ENCODE measurements around the gene DZIP1L.

DZIP1L gene

GRCh38 chr3:138135146-138135832 is 19.9 kb upstream of the DZIP1L start:
- H3K27me3 ChIP-seq (ENCODE audit: insufficient read depth, low read length): peaks cover 5% of the 10 kb centered on the region; the same call in 1 of the 2 replicates
- no peaks in the 10 kb centered on the region for H3K4me1 ChIP-seq (ENCODE audit: control insufficient read depth, insufficient read depth, low read length, unreplicated experiment)
- H3K79me2 ChIP-seq (ENCODE audit: control insufficient read depth, insufficient read depth, low read length, unreplicated experiment): no peaks in the 10 kb centered on the region
- H3K27ac ChIP-seq (ENCODE audit: low read depth, low read length): no peak overlapping the region
- no peak overlapping the region for H3K4me3 ChIP-seq (ENCODE audit: low read depth, low read length)
- no peaks in the 10 kb centered on the region for H3K36me3 ChIP-seq (ENCODE audit: insufficient read depth, low read length)
- H2AFZ ChIP-seq (ENCODE audit: low read length, unreplicated experiment): no peak overlapping the region

GRCh38 chr3:138132239-138132638 is 16.8 kb upstream of the DZIP1L start, which contains the start of gene A4GNT:
Gene A4GNT (minus strand): TSS chr3:138132390. CDS start chr3:138131256, 1,134 bp downstream.
- Histone ChIP-seq H2AFZ (ENCODE audit: low read length, unreplicated experiment) (no peak within 1 kb of the TSS), H3K36me3 (ENCODE audit: insufficient read depth, low read length) (no peaks in the 10 kb centered on the region), H3K27ac (ENCODE audit: low read depth, low read length) (no peak within 1 kb of the TSS), H3K79me2 (ENCODE audit: control insufficient read depth, insufficient read depth, low read length, unreplicated experiment) (no peaks in the 10 kb centered on the region), H3K27me3 (ENCODE audit: insufficient read depth, low read length) (peaks cover 5% of the 10 kb centered on the region; the same call in 1 of the 2 replicates), H3K4me3 (ENCODE audit: low read depth, low read length) (no peak within 1 kb of the TSS), H3K4me1 (ENCODE audit: control insufficient read depth, insufficient read depth, low read length, unreplicated experiment) (no peaks in the 10 kb centered on the region)

GRCh38 chr3:138127636-138128365 is 12.4 kb upstream of the DZIP1L start:
- H3K27me3 ChIP-seq (ENCODE audit: insufficient read depth, low read length): peaks cover 5% of the 10 kb centered on the region; the same call in 1 of the 2 replicates
- no peaks in the 10 kb centered on the region for H3K79me2 ChIP-seq (ENCODE audit: control insufficient read depth, insufficient read depth, low read length, unreplicated experiment)
- H3K27ac ChIP-seq (ENCODE audit: low read depth, low read length): no peak overlapping the region
- no peak overlapping the region for H3K4me3 ChIP-seq (ENCODE audit: low read depth, low read length)
- H3K36me3 ChIP-seq (ENCODE audit: insufficient read depth, low read length): no peaks in the 10 kb centered on the region
- peaks cover 19% of the 10 kb centered on the region for H3K4me1 ChIP-seq (ENCODE audit: control insufficient read depth, insufficient read depth, low read length, unreplicated experiment)
- no peak overlapping the region for H2AFZ ChIP-seq (ENCODE audit: low read length, unreplicated experiment)

- no peaks in the 10 kb centered on the region for H3K36me3 ChIP-seq (ENCODE audit: insufficient read depth, low read length)
- peak overlapping the region; percentile 22; the same call in 1 of the 2 replicates for H3K4me3 ChIP-seq (ENCODE audit: low read depth, low read length)
- H3K27me3 ChIP-seq (ENCODE audit: insufficient read depth, low read length): peaks cover 1% of the 10 kb centered on the region; the same call in 1 of the 2 replicates
- H3K79me2 ChIP-seq (ENCODE audit: control insufficient read depth, insufficient read depth, low read length, unreplicated experiment): no peaks in the 10 kb centered on the region
- H3K27ac ChIP-seq (ENCODE audit: low read depth, low read length): peak overlapping the region; percentile 63
- peak overlapping the region; percentile 88 for H2AFZ ChIP-seq (ENCODE audit: low read length, unreplicated experiment)
- peaks cover 19% of the 10 kb centered on the region for H3K4me1 ChIP-seq (ENCODE audit: control insufficient read depth, insufficient read depth, low read length, unreplicated experiment)
Measured at GRCh38 chr3:138125548-138126221, 10.3 kb upstream of the DZIP1L start.

GRCh38 chr3:138124706-138125355 is 9.4 kb upstream of the DZIP1L start:
- peaks cover 19% of the 10 kb centered on the region for H3K4me1 ChIP-seq (ENCODE audit: control insufficient read depth, insufficient read depth, low read length, unreplicated experiment)
- no peaks in the 10 kb centered on the region for H3K79me2 ChIP-seq (ENCODE audit: control insufficient read depth, insufficient read depth, low read length, unreplicated experiment)
- H3K36me3 ChIP-seq (ENCODE audit: insufficient read depth, low read length): no peaks in the 10 kb centered on the region
- no peaks in the 10 kb centered on the region for H3K27me3 ChIP-seq (ENCODE audit: insufficient read depth, low read length)
- H3K4me3 ChIP-seq (ENCODE audit: low read depth, low read length): peak overlapping the region; percentile 22; the same call in 1 of the 2 replicates
- peak overlapping the region; percentile 63 for H3K27ac ChIP-seq (ENCODE audit: low read depth, low read length)
- H2AFZ ChIP-seq (ENCODE audit: low read length, unreplicated experiment): no peak overlapping the region

- Histone ChIP-seq H3K27me3 (ENCODE audit: insufficient read depth, low read length) (no peaks in the 10 kb centered on the region), H3K4me3 (ENCODE audit: low read depth, low read length) (no peak overlapping the region), H3K4me1 (ENCODE audit: control insufficient read depth, insufficient read depth, low read length, unreplicated experiment) (peaks cover 19% of the 10 kb centered on the region), H3K27ac (ENCODE audit: low read depth, low read length) (no peak overlapping the region), H3K79me2 (ENCODE audit: control insufficient read depth, insufficient read depth, low read length, unreplicated experiment) (no peaks in the 10 kb centered on the region), H2AFZ (ENCODE audit: low read length, unreplicated experiment) (no peak overlapping the region), H3K36me3 (ENCODE audit: insufficient read depth, low read length) (no peaks in the 10 kb centered on the region)
Measured at GRCh38 chr3:138124188-138124587, 8.8 kb upstream of the DZIP1L start.

- Histone ChIP-seq H3K27me3 (ENCODE audit: insufficient read depth, low read length) (no peaks in the 10 kb centered on the region), H3K36me3 (ENCODE audit: insufficient read depth, low read length) (no peaks in the 10 kb centered on the region), H3K79me2 (ENCODE audit: control insufficient read depth, insufficient read depth, low read length, unreplicated experiment) (peaks cover 5% of the 10 kb centered on the region), H3K27ac (ENCODE audit: low read depth, low read length) (no peak overlapping the region), H3K4me1 (ENCODE audit: control insufficient read depth, insufficient read depth, low read length, unreplicated experiment) (peaks cover 4% of the 10 kb centered on the region), H3K4me3 (ENCODE audit: low read depth, low read length) (no peak overlapping the region), H2AFZ (ENCODE audit: low read length, unreplicated experiment) (peak overlapping the region; percentile 45)
Measured at GRCh38 chr3:138119423-138119766, 4.0 kb upstream of the DZIP1L start.

- Histone ChIP-seq H3K27ac (ENCODE audit: low read depth, low read length) (no peak overlapping the region), H3K4me1 (ENCODE audit: control insufficient read depth, insufficient read depth, low read length, unreplicated experiment) (peaks cover 9% of the 10 kb centered on the region), H2AFZ (ENCODE audit: low read length, unreplicated experiment) (peak overlapping the region; percentile 45), H3K36me3 (ENCODE audit: insufficient read depth, low read length) (no peaks in the 10 kb centered on the region), H3K4me3 (ENCODE audit: low read depth, low read length) (no peak overlapping the region), H3K27me3 (ENCODE audit: insufficient read depth, low read length) (no peaks in the 10 kb centered on the region), H3K79me2 (ENCODE audit: control insufficient read depth, insufficient read depth, low read length, unreplicated experiment) (peaks cover 11% of the 10 kb centered on the region)
Measured at GRCh38 chr3:138118612-138119422, 3.4 kb upstream of the DZIP1L start.

- peak overlapping the region; percentile 64 for H2AFZ ChIP-seq (ENCODE audit: low read length, unreplicated experiment)
- peaks cover 8% of the 10 kb centered on the region; the same call in 1 of the 2 replicates for H3K36me3 ChIP-seq (ENCODE audit: insufficient read depth, low read length)
- no peaks in the 10 kb centered on the region for H3K27me3 ChIP-seq (ENCODE audit: insufficient read depth, low read length)
- H3K4me1 ChIP-seq (ENCODE audit: control insufficient read depth, insufficient read depth, low read length, unreplicated experiment): peaks cover 20% of the 10 kb centered on the region
- H3K27ac ChIP-seq (ENCODE audit: low read depth, low read length): peak overlapping the region; percentile 62
- peaks cover 40% of the 10 kb centered on the region for H3K79me2 ChIP-seq (ENCODE audit: control insufficient read depth, insufficient read depth, low read length, unreplicated experiment)
- H3K4me3 ChIP-seq (ENCODE audit: low read depth, low read length): peak overlapping the region; percentile 86
Measured at GRCh38 chr3:138114431-138114918, 933 bp downstream of the DZIP1L start.

Data from ACC112 (cell line).